Fibroblast of pulmonary artery (primary cell): ENCODE results near the gene IGFBP4.

Experiments
- DNase-seq: peaks from one replicate; pipeline ENCODE4 v3.0.0-alpha.2; 2010; ENCODE audit warnings: low read depth
- H3K4me3 ChIP-seq: replicated peaks from 2 replicates; pipeline ENCODE4 v1.5.1; 2011; ENCODE audit warnings: low read depth, mild to moderate bottlenecking, control low read depth, low read length, moderate library complexity
- TF ChIP-seq, protein P1 (sequence below): IDR thresholded peaks from 2 replicates; pipeline ENCODE4 v1.5.1; 2011; ENCODE audit warnings: mild to moderate bottlenecking, control low read depth, low read length, inconsistent platforms; ENCODE audit errors: missing control alignments

IGFBP4 gene

DNA sequence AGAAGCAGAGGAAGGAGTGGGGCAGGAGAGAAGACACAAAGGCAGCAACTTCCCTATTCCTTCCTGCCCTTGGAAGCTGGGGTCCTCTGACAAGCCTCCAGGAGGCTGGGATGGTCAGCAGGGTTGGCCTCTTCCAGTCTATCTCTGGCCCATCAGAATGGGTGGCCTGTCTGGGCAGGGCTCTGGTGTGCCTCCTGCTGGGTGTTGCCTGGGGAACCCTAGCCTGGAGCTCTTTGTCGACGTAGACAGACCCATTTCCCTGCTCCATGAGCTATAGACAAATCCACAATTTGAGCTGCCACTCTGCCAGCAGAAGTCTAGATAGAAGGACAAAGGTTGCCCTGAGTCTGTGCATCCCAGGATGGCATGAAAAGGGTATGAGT is 11.4 kb downstream of the IGFBP4 start:
- TF ChIP-seq, protein P1, sequence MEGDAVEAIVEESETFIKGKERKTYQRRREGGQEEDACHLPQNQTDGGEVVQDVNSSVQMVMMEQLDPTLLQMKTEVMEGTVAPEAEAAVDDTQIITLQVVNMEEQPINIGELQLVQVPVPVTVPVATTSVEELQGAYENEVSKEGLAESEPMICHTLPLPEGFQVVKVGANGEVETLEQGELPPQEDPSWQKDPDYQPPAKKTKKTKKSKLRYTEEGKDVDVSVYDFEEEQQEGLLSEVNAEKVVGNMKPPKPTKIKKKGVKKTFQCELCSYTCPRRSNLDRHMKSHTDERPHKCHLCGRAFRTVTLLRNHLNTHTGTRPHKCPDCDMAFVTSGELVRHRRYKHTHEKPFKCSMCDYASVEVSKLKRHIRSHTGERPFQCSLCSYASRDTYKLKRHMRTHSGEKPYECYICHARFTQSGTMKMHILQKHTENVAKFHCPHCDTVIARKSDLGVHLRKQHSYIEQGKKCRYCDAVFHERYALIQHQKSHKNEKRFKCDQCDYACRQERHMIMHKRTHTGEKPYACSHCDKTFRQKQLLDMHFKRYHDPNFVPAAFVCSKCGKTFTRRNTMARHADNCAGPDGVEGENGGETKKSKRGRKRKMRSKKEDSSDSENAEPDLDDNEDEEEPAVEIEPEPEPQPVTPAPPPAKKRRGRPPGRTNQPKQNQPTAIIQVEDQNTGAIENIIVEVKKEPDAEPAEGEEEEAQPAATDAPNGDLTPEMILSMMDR = no peak
- no peak for DNase-seq
- H3K4me3 ChIP-seq = no peak overlapping the region

DNA sequence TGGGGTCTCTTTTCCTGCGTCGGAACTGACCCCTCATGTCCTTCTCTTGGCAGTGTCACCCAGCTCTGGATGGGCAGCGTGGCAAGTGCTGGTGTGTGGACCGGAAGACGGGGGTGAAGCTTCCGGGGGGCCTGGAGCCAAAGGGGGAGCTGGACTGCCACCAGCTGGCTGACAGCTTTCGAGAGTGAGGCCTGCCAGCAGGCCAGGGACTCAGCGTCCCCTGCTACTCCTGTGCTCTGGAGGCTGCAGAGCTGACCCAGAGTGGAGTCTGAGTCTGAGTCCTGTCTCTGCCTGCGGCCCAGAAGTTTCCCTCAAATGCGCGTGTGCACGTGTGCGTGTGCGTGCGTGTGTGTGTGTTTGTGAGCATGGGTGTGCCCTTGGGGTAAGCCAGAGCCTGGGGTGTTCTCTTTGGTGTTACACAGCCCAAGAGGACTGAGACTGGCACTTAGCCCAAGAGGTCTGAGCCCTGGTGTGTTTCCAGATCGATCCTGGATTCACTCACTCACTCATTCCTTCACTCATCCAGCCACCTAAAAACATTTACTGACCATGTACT is 13.2 kb downstream of the IGFBP4 start:
- no peak overlapping the region for H3K4me3 ChIP-seq
- TF ChIP-seq, protein P1 = no peak

DNA sequence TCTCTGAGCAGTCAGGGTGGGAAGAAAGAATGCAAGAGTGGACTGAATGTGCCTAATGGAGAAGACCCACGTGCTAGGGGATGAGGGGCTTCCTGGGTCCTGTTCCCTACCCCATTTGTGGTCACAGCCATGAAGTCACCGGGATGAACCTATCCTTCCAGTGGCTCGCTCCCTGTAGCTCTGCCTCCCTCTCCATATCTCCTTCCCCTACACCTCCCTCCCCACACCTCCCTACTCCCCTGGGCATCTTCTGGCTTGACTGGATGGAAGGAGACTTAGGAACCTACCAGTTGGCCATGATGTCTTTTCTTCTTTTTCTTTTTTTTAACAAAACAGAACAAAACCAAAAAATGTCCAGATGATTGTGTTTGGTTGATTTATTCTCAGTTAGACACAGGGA is 14.1 kb downstream of the IGFBP4 start:
- no peak for DNase-seq
- TF ChIP-seq, protein P1 = no peak
- H3K4me3 ChIP-seq = no peak overlapping the region

More for the DNA sequence above, 13.2 kb downstream of the IGFBP4 start:
- no peak for DNase-seq

DNA sequence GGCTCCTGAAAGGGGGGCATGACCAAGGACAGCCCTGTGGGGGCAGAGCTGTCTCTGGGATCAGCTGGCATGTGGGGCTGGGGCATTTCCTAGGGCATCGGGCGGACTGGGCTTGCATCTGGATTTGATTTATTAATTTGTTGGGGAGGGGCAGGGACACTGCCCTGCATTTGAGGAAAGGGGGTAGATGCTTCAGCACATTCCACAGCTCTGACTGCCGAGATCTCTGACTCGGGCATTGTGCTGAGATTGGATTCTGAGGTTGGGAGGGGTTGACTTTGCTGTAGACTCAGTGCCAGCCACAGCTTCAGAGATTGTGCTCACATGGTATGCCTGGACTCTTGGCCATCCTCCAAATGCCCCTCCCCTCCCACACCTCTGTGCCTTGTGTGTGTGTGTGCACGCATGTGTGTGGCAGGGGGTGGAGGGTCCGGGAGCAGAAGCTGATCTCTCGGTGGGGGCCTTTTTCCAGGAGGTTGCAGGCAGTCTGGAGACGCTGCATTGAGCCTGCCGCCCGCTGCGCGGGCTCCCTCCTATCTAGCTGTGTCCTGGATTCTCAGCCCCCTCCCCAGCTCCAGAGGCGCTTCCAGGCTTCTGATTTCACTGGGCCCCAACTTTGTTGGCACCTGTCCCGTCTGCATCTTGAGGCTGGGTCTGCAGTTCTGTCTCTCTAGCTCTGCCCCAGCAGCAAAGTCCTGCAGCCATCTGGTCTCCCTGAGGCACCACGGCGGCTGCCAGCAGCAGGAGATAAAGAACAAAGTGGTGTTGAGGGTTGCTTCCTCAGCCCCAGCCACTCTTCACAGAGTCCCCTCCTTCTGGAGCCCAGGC is 14.9 kb downstream of the IGFBP4 start:
- peak; percentile 85 for DNase-seq
- H3K4me3 ChIP-seq = no peak overlapping the region
- TF ChIP-seq, protein P1 = no peak

DNA sequence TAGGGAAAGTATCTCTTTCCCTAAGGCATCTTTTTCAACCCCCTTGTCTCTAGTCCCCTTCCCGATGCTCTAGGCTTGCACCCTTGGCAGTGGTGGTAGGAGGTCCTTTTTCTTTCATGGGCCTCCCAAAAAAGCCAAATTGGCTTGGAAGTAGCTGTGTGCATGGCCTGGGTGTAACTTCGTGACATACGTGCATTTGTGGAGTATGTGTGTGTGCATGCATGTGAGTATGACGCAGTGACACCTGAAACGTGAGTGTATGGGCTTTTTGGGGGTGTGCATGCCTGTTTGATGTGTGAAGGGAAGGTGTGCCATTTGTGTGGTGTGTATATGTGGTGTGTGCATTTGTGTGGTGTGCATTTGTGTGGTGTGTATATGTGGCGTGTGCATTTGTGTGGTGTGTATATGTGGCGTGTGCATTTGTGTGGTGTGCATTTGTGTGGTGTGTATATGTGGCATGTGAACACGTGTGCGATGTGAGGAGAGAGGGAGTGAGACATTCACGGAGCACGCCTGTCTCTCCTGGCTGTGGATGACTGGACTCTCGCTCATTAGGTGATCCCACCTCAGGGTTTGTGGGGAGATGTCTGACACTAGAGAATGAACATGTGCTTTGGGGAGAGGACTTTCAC is 15.7 kb downstream of the IGFBP4 start:
- no peak overlapping the region for H3K4me3 ChIP-seq
- TF ChIP-seq, protein P1 = no peak
- DNase-seq = no peak

DNA sequence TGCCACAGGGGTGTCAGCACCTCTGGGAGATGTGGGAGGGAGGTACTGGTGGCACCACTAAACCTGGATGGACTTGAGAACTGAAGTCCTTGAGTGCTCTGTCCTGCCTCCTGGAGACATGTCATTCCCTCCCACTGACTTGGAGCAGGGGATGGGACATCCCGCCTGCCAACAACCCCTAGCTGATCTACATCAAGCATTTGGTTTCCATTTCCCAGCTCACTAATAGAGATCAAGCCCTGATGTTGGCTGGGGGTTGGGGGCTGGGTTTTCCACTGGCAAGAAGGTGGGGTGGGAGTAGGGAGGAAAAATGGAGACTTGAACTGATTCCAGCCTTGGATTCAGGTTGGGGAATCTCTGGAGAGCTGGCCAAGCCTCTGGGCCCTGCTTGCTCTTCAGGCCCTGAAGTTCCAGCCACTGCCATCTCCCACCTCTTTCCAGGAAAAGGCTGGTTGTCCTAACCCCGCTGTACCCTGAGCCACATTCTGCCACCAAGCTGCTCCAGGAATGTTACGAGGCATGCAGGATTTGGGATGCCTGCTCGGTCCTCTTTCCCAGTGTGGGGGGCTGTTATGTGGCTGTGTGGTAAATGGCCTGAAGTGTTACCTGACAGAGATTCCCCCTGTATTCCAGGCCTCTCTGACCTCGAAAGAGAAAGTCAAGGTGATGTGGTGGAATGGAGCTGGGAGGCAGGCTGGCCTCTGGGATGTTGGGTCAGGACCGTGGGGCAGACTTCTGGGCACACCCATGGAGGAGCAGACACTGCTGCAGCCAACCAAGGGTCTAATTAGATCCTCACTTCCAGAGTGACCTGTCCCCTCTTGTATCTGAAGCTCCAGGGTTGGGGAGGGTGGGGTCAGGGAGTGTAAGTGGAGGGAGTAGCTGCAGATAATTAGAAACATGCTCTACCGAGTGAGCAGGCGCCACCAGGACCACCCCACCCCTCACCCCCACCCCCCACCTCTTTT is 16.7 kb downstream of the IGFBP4 start:
- no peak for DNase-seq
- H3K4me3 ChIP-seq = no peak overlapping the region
- TF ChIP-seq, protein P1 = no peak
